ENCODE results near the gene PRPF40B.

The PRPF40B gene

GRCh38 chr12:49675137-49675536 lies 51.8 kb downstream of the PRPF40B start:
- no peak overlapping the region for H3K27ac ChIP-seq
- TF ChIP-seq ZFX (IDR thresholded peaks at IDR 0.05; ENCODE audit: borderline replicate concordance): no peak
- TF ChIP-seq CTCF (IDR thresholded peaks at IDR 0.05): no peak

- no peak overlapping the region for H3K27ac ChIP-seq
- TF ChIP-seq ZFX (IDR thresholded peaks at IDR 0.05; ENCODE audit: borderline replicate concordance) (no peak), CTCF (IDR thresholded peaks at IDR 0.05) (no peak)
These were observed 55.4 kb downstream of the PRPF40B start for GRCh38 chr12:49678711-49679110.

GRCh38 chr12:49680075-49680474 lies 56.7 kb downstream of the PRPF40B start:
- H3K27ac ChIP-seq: no peak overlapping the region
- TF ChIP-seq ZFX (IDR thresholded peaks at IDR 0.05; ENCODE audit: borderline replicate concordance) (no peak), CTCF (IDR thresholded peaks at IDR 0.05) (no peak)

GRCh38 chr12:49683599-49684309 lies 60.4 kb downstream of the PRPF40B start:
- TF ChIP-seq CTCF (IDR thresholded peaks at IDR 0.05): no peak
- no peak for TF ChIP-seq ZFX (IDR thresholded peaks at IDR 0.05; ENCODE audit: borderline replicate concordance)
- H3K27ac ChIP-seq: no peak overlapping the region

- TF ChIP-seq CTCF (IDR thresholded peaks at IDR 0.05): no peak
- no peak for TF ChIP-seq ZFX (IDR thresholded peaks at IDR 0.05; ENCODE audit: borderline replicate concordance)
- H3K27ac ChIP-seq: no peak overlapping the region
These were observed 61.0 kb downstream of the PRPF40B start for GRCh38 chr12:49684310-49684854.

GRCh38 chr12:49687941-49688340 lies 64.6 kb downstream of the PRPF40B start:
- no peak overlapping the region for H3K27ac ChIP-seq
- TF ChIP-seq ZFX (IDR thresholded peaks at IDR 0.05; ENCODE audit: borderline replicate concordance) (no peak), CTCF (IDR thresholded peaks at IDR 0.05) (no peak)

- TF ChIP-seq CTCF (IDR thresholded peaks at IDR 0.05): no peak
- no peak for TF ChIP-seq ZFX (IDR thresholded peaks at IDR 0.05; ENCODE audit: borderline replicate concordance)
- H3K27ac ChIP-seq: no peak overlapping the region
These were observed 65.9 kb downstream of the PRPF40B start for GRCh38 chr12:49689237-49689636.
